Ishikawa (cell line): ENCODE measurements around the gene IL17RA.

ENCODE experiments used
- CEBPB ChIP-seq: IDR thresholded peaks from 2 replicates; pipeline ENCODE4 v1.6.1; 2012
- CREB1 ChIP-seq: IDR thresholded peaks from 2 replicates; pipeline ENCODE4 v1.6.1; 2012; ENCODE audit warnings: low read depth
- EGR1 ChIP-seq: IDR thresholded peaks from 2 replicates; pipeline ENCODE4 v1.6.1; 2012
- EP300 ChIP-seq: IDR thresholded peaks from 2 replicates; pipeline ENCODE4 v1.6.1; 2012; ENCODE audit warnings: borderline replicate concordance
- FOXM1 ChIP-seq: IDR thresholded peaks from 2 replicates; pipeline ENCODE4 v1.6.1; 2012; ENCODE audit warnings: low read depth, borderline replicate concordance
- MAX ChIP-seq: IDR thresholded peaks from 2 replicates; pipeline ENCODE4 v1.6.1; 2012
- NFIC ChIP-seq: IDR thresholded peaks from 2 replicates; pipeline ENCODE4 v1.6.1; 2012
- RAD21 ChIP-seq: IDR thresholded peaks from 2 replicates; pipeline ENCODE4 v1.6.1; 2012; ENCODE audit warnings: low read depth
- REST ChIP-seq: IDR thresholded peaks from 2 replicates; pipeline ENCODE4 v1.6.1; 2012; ENCODE audit warnings: low read depth, mild to moderate bottlenecking
- TAF1 ChIP-seq: IDR thresholded peaks from 2 replicates; pipeline ENCODE4 v1.6.1; 2012; ENCODE audit warnings: low read depth, mild to moderate bottlenecking
- TCF12 ChIP-seq: IDR thresholded peaks from 2 replicates; pipeline ENCODE4 v1.6.1; 2012; ENCODE audit warnings: low read depth
- TEAD4 ChIP-seq: IDR thresholded peaks from 2 replicates; pipeline ENCODE4 v1.6.1; 2012
- USF1 ChIP-seq: IDR thresholded peaks from 2 replicates; pipeline ENCODE4 v1.6.1; 2012
- YY1 ChIP-seq: IDR thresholded peaks from 2 replicates; pipeline ENCODE4 v1.6.1; 2012; ENCODE audit warnings: low read depth
- ZBTB7A ChIP-seq: IDR thresholded peaks from 2 replicates; pipeline ENCODE4 v1.6.1; 2012; ENCODE audit warnings: low read depth

The IL17RA gene

GRCh38 chr22:17100621-17101020 lies 15.8 kb downstream of the IL17RA start:
- no peak for TF ChIP-seq RAD21
- no peak for TF ChIP-seq FOXM1
- TF ChIP-seq YY1: no peak
- TF ChIP-seq ZBTB7A: no peak
- no peak for TF ChIP-seq CEBPB
- TF ChIP-seq TCF12: no peak
- TF ChIP-seq USF1: no peak
- TF ChIP-seq MAX: no peak

GRCh38 chr22:17101475-17102296 lies 16.9 kb downstream of the IL17RA start:
- TF ChIP-seq FOXM1 (no peak), USF1 (no peak), EP300 (no peak), MAX (no peak), EGR1 (no peak), TCF12 (no peak), NFIC (no peak), CREB1 (no peak), YY1 (no peak), RAD21 (no peak), ZBTB7A (no peak), TEAD4 (no peak), TAF1 (no peak), CEBPB (no peak), REST (no peak)

- TF ChIP-seq RAD21 (no peak), EGR1 (no peak), TCF12 (no peak), TAF1 (no peak)
Observed at GRCh38 chr22:17102297-17102667, 17.5 kb downstream of the IL17RA start.

- TF ChIP-seq MAX (no peak), EP300 (no peak), TEAD4 (no peak), FOXM1 (no peak), TCF12 (no peak), USF1 (no peak), CEBPB (no peak), TAF1 (no peak), CREB1 (no peak), YY1 (no peak), REST (no peak), NFIC (no peak)
Observed at GRCh38 chr22:17103351-17103750, 18.6 kb downstream of the IL17RA start.

GRCh38 chr22:17104336-17104935 lies 19.6 kb downstream of the IL17RA start:
- no peak for TF ChIP-seq ZBTB7A
- no peak for TF ChIP-seq EGR1
- TF ChIP-seq RAD21: no peak
- no peak for TF ChIP-seq CREB1
- no peak for TF ChIP-seq TEAD4
- TF ChIP-seq CEBPB: no peak
- TF ChIP-seq TCF12: no peak
- no peak for TF ChIP-seq REST
- TF ChIP-seq YY1: no peak
- no peak for TF ChIP-seq FOXM1
- no peak for TF ChIP-seq MAX
- no peak for TF ChIP-seq TAF1
- TF ChIP-seq EP300: no peak
- no peak for TF ChIP-seq NFIC
- no peak for TF ChIP-seq USF1
